ENCODE data around the gene MPL.

MPL gene

GRCh38 chr1:43308635-43309404 is 28.8 kb upstream of the MPL start:
- no peak for TF ChIP-seq CTCF (IDR thresholded peaks at IDR 0.05)

GRCh38 chr1:43309405-43310025 is 28.1 kb upstream of the MPL start:
- TF ChIP-seq CTCF (IDR thresholded peaks at IDR 0.05): no peak

- TF ChIP-seq CTCF (IDR thresholded peaks at IDR 0.05): no peak
These were observed 26.1 kb upstream of the MPL start for GRCh38 chr1:43311521-43311920.

GRCh38 chr1:43312212-43312623 is 25.4 kb upstream of the MPL start:
- no peak for TF ChIP-seq CTCF (IDR thresholded peaks at IDR 0.05)

- no peak for TF ChIP-seq CTCF (IDR thresholded peaks at IDR 0.05)
These were observed 24.7 kb upstream of the MPL start for GRCh38 chr1:43312663-43313515.

GRCh38 chr1:43313771-43314170 is 23.8 kb upstream of the MPL start:
- no peak for TF ChIP-seq CTCF (IDR thresholded peaks at IDR 0.05)

GRCh38 chr1:43314233-43314632 is 23.4 kb upstream of the MPL start:
- no peak for TF ChIP-seq CTCF (IDR thresholded peaks at IDR 0.05)

Data from LNCAP (cell line).